HEK293 (cell line): ENCODE data around the gene CLSTN1.

Source experiments
- CTCF ChIA-PET: fragments of 350-600 bp; formaldehyde crosslinking; extraction: SDS; loops from one replicate; lab custom pipeline; 2021; ENCODE audit warnings: antibody characterized with exemption; lab: Yijun Ruan, JAX
- POLR2A ChIA-PET: fragments of 300-600 bp; formaldehyde crosslinking; extraction: SDS; loops from one replicate; lab custom pipeline; 2020; ENCODE audit warnings: antibody characterized with exemption, inconsistent platforms; lab: Yijun Ruan, JAX
- H3K27ac ChIP-seq: fragments of 200-500 bp; sonication (Bioruptor generic); 2 replicates; pipeline ENCODE4 v1.5.1; 2014; ENCODE audit warnings: low read depth, low read length, control low read depth, inconsistent platforms; ENCODE audit errors: extremely low read depth
- H3K36me3 ChIP-seq, 2 experiments: fragments of 200-500 bp in 1 of 2; sonication (Bioruptor generic) in 1 of 2; 1 replicate in 1 of 2; 2 replicates in 1 of 2; pipeline ENCODE4 v1.5.1; 2014 to 2017; ENCODE audit warnings: inconsistent platforms in 2 of 2, low read length in 2 of 2; ENCODE audit not compliant: control insufficient read depth in 2 of 2, insufficient read depth in 1 of 2
- H3K4me1 ChIP-seq: fragments of 200-500 bp; sonication (Bioruptor generic); 2 replicates; pipeline ENCODE4 v1.5.1; 2014; ENCODE audit warnings: mild to moderate bottlenecking, low read length, inconsistent platforms; ENCODE audit not compliant: control insufficient read depth, insufficient read depth
- H3K4me3 ChIP-seq: 2 replicates; pipeline ENCODE4 v1.5.1; 2011; ENCODE audit warnings: low read depth, mild to moderate bottlenecking, control low read depth, low read length, moderate library complexity
- H3K9me3 ChIP-seq: fragments of 200-500 bp; sonication (Bioruptor generic); 2 replicates; pipeline ENCODE4 v1.5.1; 2014; ENCODE audit warnings: low read depth, low read length, inconsistent platforms; ENCODE audit not compliant: control insufficient read depth, insufficient read depth
- BCL11B ChIP-seq: fragments of 450-650 bp; formaldehyde crosslinking; IDR thresholded peaks from 2 replicates; pipeline ENCODE4 v1.5.1; 2016; ENCODE audit warnings: low read depth, missing biosample characterization, missing genetic modification characterization
- GLIS1 ChIP-seq: fragments of 450-650 bp; formaldehyde crosslinking; IDR thresholded peaks from 2 replicates; pipeline ENCODE4 v1.5.1; 2016; ENCODE audit warnings: missing biosample characterization, missing genetic modification characterization
- HOXC10 ChIP-seq: sonication (generic); formaldehyde crosslinking; IDR thresholded peaks from 2 replicates; pipeline ENCODE4 v1.8.1; 2023; ENCODE audit warnings: mild to moderate bottlenecking, missing genetic modification reagents
- ZIC2 ChIP-seq: fragments of 450-650 bp; formaldehyde crosslinking; IDR thresholded peaks from 2 replicates; pipeline ENCODE4 v1.5.1; 2016; ENCODE audit warnings: missing biosample characterization, missing genetic modification characterization
- ZNF350 ChIP-seq: fragments of 450-650 bp; formaldehyde crosslinking; IDR thresholded peaks from 2 replicates; pipeline ENCODE4 v1.5.0; 2017; ENCODE audit warnings: missing biosample characterization, mild to moderate bottlenecking, missing genetic modification characterization
- ZNF404 ChIP-seq: fragments of 450-650 bp; formaldehyde crosslinking; IDR thresholded peaks from 2 replicates; pipeline ENCODE4 v1.5.1; 2017; ENCODE audit warnings: missing biosample characterization, missing genetic modification characterization
- ZNF561 ChIP-seq: fragments of 450-650 bp; IDR thresholded peaks from 2 replicates; pipeline ENCODE4 v1.5.1; 2018; ENCODE audit warnings: missing biosample characterization, missing genetic modification characterization, borderline replicate concordance
- ZNF621 ChIP-seq: fragments of 450-650 bp; formaldehyde crosslinking; IDR thresholded peaks from 2 replicates; pipeline ENCODE4 v1.5.1; 2017; ENCODE audit warnings: missing biosample characterization, missing genetic modification characterization
- ZNF747 ChIP-seq: fragments of 450-650 bp; formaldehyde crosslinking; IDR thresholded peaks from 2 replicates; pipeline ENCODE4 v1.5.1; 2016; ENCODE audit warnings: missing biosample characterization, missing genetic modification characterization
- TF ChIP-seq, protein P1 (sequence below): sonication (generic); formaldehyde crosslinking; IDR thresholded peaks from 2 replicates; pipeline ENCODE4 v1.8.1; 2022; ENCODE audit warnings: mild to moderate bottlenecking, moderate library complexity, missing genetic modification reagents
- TF ChIP-seq, protein P2 (sequence below): fragments of 450-650 bp; formaldehyde crosslinking; IDR thresholded peaks from 2 replicates; pipeline ENCODE4 v1.5.1; 2016; ENCODE audit warnings: missing biosample characterization, missing genetic modification characterization, low read depth
- TF ChIP-seq, protein P3 (sequence below): fragments of 450-650 bp; formaldehyde crosslinking; IDR thresholded peaks from 2 replicates; pipeline ENCODE4 v1.5.1; 2016; ENCODE audit warnings: missing biosample characterization, missing genetic modification characterization

Gene CLSTN1

DNA sequence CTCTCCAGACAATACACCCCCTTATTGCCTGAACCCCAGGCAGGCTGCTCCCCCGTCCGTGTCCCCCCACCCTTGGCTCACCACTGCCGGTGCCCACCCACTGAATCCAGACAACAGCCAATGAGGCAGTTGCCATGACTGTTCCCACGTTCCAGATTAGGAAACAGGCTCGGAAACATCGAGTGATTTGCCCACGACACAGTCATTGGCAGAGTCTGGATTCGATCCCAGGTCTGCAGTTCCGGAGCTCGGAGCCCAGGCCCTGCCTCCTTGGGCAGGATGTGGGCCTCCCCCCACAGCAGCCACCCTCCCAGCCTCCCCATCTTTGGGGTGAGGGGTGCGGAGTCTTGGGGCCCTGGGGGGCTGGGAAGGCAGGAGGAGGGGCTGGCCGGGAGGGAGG lies 20.3 kb upstream of the CLSTN1 start:
- Histone ChIP-seq H3K4me1 (peaks cover 7% of the 10 kb centered on the region; the same call in 1 of the 2 replicates), H3K4me3 (no peak overlapping the region), H3K36me3 (no peaks in the 10 kb centered on the region), H3K27ac (no peak overlapping the region), H3K9me3 (no peaks in the 10 kb centered on the region)
- POLR2A ChIA-PET: no interaction called here
- CTCF ChIA-PET: interaction anchor here (1.0 to 1.4 kb wide), 2 partner anchors 60 to 123 kb away, joined by 3 to 6 read pairs; no protein-coding TSS in a partner anchor
- TF ChIP-seq ZNF621 (no peak), BCL11B (tag by site-specific recombination) (no peak), ZNF747 (no peak)

DNA sequence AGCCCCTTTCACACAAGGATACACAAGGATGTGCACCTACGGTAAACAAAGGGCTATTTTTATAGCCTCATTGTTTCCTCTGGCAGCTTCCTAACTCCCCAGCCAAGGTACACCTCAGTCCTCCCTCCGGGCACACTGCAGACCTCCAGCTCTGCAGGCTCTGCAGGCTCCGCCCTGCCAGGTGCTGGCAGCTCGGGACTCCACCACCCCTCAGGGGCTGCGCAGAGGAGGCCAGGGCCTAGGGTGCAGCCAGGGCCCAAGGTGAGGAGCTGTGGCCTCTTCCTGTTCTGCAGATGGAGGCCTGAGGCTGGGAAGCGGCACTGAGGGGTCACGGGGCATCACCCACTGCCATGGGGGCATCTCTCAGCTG lies 19.8 kb upstream of the CLSTN1 start:
- ChIA-PET POLR2A (no interaction called here), CTCF (interaction anchor here (1.0 to 1.7 kb wide), 3 partner anchors 17 to 122 kb away, joined by 3 to 6 read pairs (median 4); no protein-coding TSS in a partner anchor)
- Histone ChIP-seq H3K9me3 (no peaks in the 10 kb centered on the region), H3K4me1 (peaks cover 7% of the 10 kb centered on the region; the same call in 1 of the 2 replicates), H3K27ac (no peak overlapping the region), H3K36me3 (no peaks in the 10 kb centered on the region), H3K4me3 (no peak overlapping the region)
- TF ChIP-seq ZNF561 (tag by site-specific recombination) (no peak), GLIS1 (tag by site-specific recombination) (peak; percentile 48; the same call in 1 of the 2 replicates), ZNF350 (no peak)
- TF ChIP-seq, protein P1, sequence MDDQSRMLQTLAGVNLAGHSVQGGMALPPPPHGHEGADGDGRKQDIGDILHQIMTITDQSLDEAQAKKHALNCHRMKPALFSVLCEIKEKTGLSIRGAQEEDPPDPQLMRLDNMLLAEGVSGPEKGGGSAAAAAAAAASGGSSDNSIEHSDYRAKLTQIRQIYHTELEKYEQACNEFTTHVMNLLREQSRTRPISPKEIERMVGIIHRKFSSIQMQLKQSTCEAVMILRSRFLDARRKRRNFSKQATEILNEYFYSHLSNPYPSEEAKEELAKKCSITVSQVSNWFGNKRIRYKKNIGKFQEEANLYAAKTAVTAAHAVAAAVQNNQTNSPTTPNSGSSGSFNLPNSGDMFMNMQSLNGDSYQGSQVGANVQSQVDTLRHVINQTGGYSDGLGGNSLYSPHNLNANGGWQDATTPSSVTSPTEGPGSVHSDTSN (CRISPR knock-in tag): no peak

DNA sequence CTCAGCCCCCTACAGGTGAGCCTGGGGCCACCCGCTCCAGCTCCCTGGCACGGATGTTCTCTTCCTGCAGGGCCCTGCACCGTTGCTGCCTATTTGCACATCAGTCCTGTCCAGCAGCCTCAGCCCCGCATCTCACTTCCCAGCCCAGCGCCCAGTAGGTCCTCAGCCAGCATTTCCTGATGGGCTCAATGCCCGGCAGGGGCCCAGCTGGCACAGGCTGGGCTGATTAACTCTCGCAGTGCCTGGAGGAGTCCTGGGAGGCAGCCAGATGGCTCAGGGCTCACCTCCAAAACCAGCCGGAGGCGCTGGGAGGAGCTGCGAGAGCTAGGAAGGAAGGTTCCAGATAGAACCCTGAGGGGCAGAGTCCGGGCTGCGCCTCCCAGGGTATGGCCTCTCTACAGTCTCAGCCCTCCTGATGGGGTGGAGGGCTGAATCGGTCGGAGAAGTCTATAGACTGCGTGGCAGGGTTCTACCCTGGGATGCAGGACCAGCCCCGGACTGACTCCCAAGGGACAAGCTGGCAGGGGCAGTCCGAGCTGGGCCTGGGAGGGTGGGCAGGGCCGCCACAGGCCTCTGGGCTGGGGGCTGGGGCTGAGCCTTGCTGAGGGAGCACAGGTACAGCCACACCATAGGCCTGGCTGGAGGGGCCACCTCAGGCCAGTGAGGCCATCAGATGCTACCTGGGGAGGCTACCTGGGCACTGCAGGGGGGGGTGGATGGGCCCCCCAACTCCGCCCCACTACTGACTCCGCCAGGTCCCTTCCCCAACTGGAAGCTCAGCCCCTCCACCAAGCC lies 19.2 kb upstream of the CLSTN1 start:
- no peaks in the 10 kb centered on the region for H3K36me3 ChIP-seq
- ChIA-PET POLR2A (interaction anchor here (0.5 kb wide), 1 partner anchor 268 kb away, joined by 4 read pairs; no protein-coding TSS in a partner anchor), CTCF (interaction anchor here (1.0 to 1.7 kb wide), 4 partner anchors 16 to 122 kb away, joined by 3 to 9 read pairs (median 5); no protein-coding TSS in a partner anchor)
- no peak overlapping the region for H3K27ac ChIP-seq
- H3K4me1 ChIP-seq: peaks cover 7% of the 10 kb centered on the region; the same call in 1 of the 2 replicates
- H3K9me3 ChIP-seq: no peaks in the 10 kb centered on the region
- TF ChIP-seq ZNF404 (tag by site-specific recombination) (no peak), ZIC2 (tag by site-specific recombination) (peak; percentile 32; the same call in 1 of the 2 replicates), HOXC10 (CRISPR knock-in tag) (no peak)
- TF ChIP-seq, protein P2, sequence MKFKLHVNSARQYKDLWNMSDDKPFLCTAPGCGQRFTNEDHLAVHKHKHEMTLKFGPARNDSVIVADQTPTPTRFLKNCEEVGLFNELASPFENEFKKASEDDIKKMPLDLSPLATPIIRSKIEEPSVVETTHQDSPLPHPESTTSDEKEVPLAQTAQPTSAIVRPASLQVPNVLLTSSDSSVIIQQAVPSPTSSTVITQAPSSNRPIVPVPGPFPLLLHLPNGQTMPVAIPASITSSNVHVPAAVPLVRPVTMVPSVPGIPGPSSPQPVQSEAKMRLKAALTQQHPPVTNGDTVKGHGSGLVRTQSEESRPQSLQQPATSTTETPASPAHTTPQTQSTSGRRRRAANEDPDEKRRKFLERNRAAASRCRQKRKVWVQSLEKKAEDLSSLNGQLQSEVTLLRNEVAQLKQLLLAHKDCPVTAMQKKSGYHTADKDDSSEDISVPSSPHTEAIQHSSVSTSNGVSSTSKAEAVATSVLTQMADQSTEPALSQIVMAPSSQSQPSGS (tag by site-specific recombination): no peak
- TF ChIP-seq, protein P3, sequence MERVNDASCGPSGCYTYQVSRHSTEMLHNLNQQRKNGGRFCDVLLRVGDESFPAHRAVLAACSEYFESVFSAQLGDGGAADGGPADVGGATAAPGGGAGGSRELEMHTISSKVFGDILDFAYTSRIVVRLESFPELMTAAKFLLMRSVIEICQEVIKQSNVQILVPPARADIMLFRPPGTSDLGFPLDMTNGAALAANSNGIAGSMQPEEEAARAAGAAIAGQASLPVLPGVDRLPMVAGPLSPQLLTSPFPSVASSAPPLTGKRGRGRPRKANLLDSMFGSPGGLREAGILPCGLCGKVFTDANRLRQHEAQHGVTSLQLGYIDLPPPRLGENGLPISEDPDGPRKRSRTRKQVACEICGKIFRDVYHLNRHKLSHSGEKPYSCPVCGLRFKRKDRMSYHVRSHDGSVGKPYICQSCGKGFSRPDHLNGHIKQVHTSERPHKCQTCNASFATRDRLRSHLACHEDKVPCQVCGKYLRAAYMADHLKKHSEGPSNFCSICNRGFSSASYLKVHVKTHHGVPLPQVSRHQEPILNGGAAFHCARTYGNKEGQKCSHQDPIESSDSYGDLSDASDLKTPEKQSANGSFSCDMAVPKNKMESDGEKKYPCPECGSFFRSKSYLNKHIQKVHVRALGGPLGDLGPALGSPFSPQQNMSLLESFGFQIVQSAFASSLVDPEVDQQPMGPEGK (tag by site-specific recombination): 0 out of 2 replicates have a peak, but pooled peaks have one; percentile 8
- TF ChIP-seq, all 188 proteins: peak for 2
- no peak overlapping the region for H3K4me3 ChIP-seq
